ENCODE measurements around the gene CRTAP. TPM values are rescaled to one million over a fixed set of nuclear protein-coding genes. Genes with fewer than 3 reads are reported as not detected.
"Not testable (repeated sequence)": the region's sequence is repeated elsewhere in the genome, so short reads cannot be mapped to it uniquely, and the experiment has no call there.

Gene CRTAP
- total RNA-seq: 100 to 1,000 TPM; 180 to 394 (median 315) TPM

DNA sequence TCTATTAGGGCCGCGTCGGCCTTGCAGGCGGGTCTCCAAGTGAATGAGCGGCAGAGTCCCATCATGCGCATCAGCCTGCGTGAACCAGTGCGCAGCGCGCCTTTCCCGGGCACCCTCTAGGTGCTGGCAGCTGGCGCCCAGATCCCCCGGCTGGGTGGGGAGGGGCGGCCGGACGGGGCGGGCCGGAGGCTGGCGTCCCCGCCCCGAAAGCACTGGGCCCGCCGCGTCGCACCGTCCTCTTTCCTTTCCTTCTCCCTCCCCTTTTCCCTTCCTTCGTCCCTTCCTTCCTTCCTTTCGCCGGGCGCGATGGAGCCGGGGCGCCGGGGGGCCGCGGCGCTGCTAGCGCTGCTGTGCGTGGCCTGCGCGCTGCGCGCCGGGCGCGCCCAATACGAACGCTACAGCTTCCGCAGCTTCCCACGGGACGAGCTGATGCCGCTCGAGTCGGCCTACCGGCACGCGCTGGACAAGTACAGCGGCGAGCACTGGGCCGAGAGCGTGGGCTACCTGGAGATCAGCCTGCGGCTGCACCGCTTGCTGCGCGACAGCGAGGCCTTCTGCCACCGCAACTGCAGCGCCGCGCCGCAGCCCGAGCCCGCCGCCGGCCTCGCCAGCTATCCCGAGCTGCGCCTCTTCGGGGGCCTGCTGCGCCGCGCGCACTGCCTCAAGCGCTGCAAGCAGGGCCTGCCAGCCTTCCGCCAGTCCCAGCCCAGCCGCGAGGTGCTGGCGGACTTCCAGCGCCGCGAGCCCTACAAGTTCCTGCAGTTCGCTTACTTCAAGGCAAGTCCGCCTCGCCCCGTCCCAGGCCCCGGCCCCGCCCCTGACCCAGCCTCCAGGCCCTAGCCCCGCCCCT lies at the start of gene CRTAP:
Gene CRTAP (plus strand): TSS at position 243 of the 850 bp plus-strand sequence. CDS start 64 bp downstream, at position 307.
- Histone ChIP-seq H3K27ac (peak within 1 kb of the TSS; percentile 90 to 97 (median 94)), H3K9me3 (no peaks in the 10 kb centered on the region), H3K4me3 (peak within 1 kb of the TSS; percentile 75 to 92 (median 82)), H3K36me3 (peaks cover 0 to 19% (median 0%) of the 10 kb centered on the region in 3 donors), H3K27me3 (no peaks in the 10 kb centered on the region), H3K4me1 (peaks cover 0 to 48% (median 23%) of the 10 kb centered on the region in 4 donors)
- WGBS, 2 donors: 0 to 1% methylated on average over 97 of the region's 98 CpGs
- peak; percentile 94 for DNase-seq (ENCODE audit: low spot score in 2 of 2)
- TF ChIP-seq EP300 (IDR thresholded peaks at IDR 0.05): peak in 1 of 2 donors; percentile 43
- TF ChIP-seq, protein P1, sequence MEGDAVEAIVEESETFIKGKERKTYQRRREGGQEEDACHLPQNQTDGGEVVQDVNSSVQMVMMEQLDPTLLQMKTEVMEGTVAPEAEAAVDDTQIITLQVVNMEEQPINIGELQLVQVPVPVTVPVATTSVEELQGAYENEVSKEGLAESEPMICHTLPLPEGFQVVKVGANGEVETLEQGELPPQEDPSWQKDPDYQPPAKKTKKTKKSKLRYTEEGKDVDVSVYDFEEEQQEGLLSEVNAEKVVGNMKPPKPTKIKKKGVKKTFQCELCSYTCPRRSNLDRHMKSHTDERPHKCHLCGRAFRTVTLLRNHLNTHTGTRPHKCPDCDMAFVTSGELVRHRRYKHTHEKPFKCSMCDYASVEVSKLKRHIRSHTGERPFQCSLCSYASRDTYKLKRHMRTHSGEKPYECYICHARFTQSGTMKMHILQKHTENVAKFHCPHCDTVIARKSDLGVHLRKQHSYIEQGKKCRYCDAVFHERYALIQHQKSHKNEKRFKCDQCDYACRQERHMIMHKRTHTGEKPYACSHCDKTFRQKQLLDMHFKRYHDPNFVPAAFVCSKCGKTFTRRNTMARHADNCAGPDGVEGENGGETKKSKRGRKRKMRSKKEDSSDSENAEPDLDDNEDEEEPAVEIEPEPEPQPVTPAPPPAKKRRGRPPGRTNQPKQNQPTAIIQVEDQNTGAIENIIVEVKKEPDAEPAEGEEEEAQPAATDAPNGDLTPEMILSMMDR (IDR thresholded peaks at IDR 0.05): peak in 1 of 5 experiments; percentile 29
- peak in 1 of 2 donors; percentile 60 for TF ChIP-seq POLR2A (IDR thresholded peaks at IDR 0.05)

- H3K27ac ChIP-seq: no peak overlapping the region
- H3K27me3 ChIP-seq: no peaks in the 10 kb centered on the region
- no peak for DNase-seq (ENCODE audit: low spot score in 2 of 2)
- H3K9me3 ChIP-seq: no peaks in the 10 kb centered on the region
- no peak overlapping the region for H3K4me3 ChIP-seq
- WGBS, 2 donors: 95% methylated on average over 2 of the region's 2 CpGs
- peaks cover 0 to 100% (median 0%) of the 10 kb centered on the region in 3 donors for H3K36me3 ChIP-seq
- no peaks in the 10 kb centered on the region for H3K4me1 ChIP-seq
- TF ChIP-seq POLR2A (IDR thresholded peaks at IDR 0.05) (no peak), EP300 (IDR thresholded peaks at IDR 0.05) (no peak)
- TF ChIP-seq, protein P1 (IDR thresholded peaks at IDR 0.05): no peak
Observed at GRCh38 chr3:33064929-33065328, 48.9 kb upstream of the CRTAP start.

- Histone ChIP-seq H3K36me3 (peaks cover 0 to 94% (median 0%) of the 10 kb centered on the region in 3 donors), H3K4me3 (no peak overlapping the region), H3K27ac (no peak overlapping the region), H3K4me1 (no peaks in the 10 kb centered on the region), H3K9me3 (no peaks in the 10 kb centered on the region), H3K27me3 (no peaks in the 10 kb centered on the region)
- no peak for DNase-seq (ENCODE audit: low spot score in 2 of 2)
- WGBS, 2 donors: 74 to 85% methylated on average over 3 of the region's 3 CpGs
- TF ChIP-seq EP300 (IDR thresholded peaks at IDR 0.05) (no peak), POLR2A (IDR thresholded peaks at IDR 0.05) (no peak)
- TF ChIP-seq, protein P1 (IDR thresholded peaks at IDR 0.05): no peak
Observed at GRCh38 chr3:33067484-33067883, 46.3 kb upstream of the CRTAP start.

GRCh38 chr3:33069862-33070261 lies 44.0 kb upstream of the CRTAP start:
- peaks cover 0 to 70% (median 0%) of the 10 kb centered on the region in 3 donors for H3K36me3 ChIP-seq
- H3K4me1 ChIP-seq: not testable (repeated sequence)

DNA sequence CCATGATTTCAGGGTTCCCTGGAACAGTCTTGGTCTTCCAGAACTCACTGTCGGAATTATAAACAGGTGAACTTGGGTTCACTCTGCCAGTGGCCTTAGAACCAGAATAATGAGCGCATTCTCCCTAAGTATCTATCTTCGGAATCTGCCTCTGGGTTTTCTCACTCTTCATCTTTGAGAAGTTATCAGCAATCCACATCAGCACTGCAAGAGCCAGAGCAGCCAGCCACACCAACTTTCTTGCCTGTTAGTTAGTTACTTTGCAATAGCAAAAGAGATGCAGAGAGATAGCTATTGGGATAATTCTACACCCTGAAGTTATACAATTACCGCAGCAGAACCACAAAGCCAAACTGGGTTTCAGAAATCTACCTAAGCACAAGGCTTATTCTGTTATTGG lies 42.6 kb upstream of the CRTAP start:
- no peak for DNase-seq (ENCODE audit: low spot score in 2 of 2)
- WGBS, 2 donors: 92 to 93% methylated on average over 4 of the region's 4 CpGs
- Histone ChIP-seq H3K4me3 (no peak overlapping the region), H3K9me3 (no peaks in the 10 kb centered on the region), H3K4me1 (no peaks in the 10 kb centered on the region), H3K27ac (no peak overlapping the region), H3K27me3 (no peaks in the 10 kb centered on the region), H3K36me3 (peaks cover 0 to 60% (median 0%) of the 10 kb centered on the region in 3 donors)
- TF ChIP-seq, protein P1 (IDR thresholded peaks at IDR 0.05): no peak
- TF ChIP-seq POLR2A (IDR thresholded peaks at IDR 0.05): no peak

More at GRCh38 chr3:33069862-33070261, 44.0 kb upstream of the CRTAP start:
- H3K27me3 ChIP-seq; H3K4me3 ChIP-seq; H3K9me3 ChIP-seq; H3K27ac ChIP-seq; DNase-seq (ENCODE audit: low spot score in 2 of 2): not testable (repeated sequence)
- 37 to 42% methylated on average over 3 of the region's 3 CpGs for WGBS, 2 donors

Measured in tibial nerve (tissue), 4 donors.